Common myeloid progenitor, CD34-positive (primary cell): ENCODE results near the gene EXOC3L1.

Source experiments
- CTCF ChIA-PET: fragments of 350-600 bp; sonication (Branson Sonifier 250); formaldehyde crosslinking; loops from one replicate; lab custom pipeline; 2021; ENCODE audit warnings: antibody characterized with exemption; lab: Charles Lee
- POLR2A ChIA-PET: fragments of 350-600 bp; sonication (Branson Sonifier 250); formaldehyde crosslinking; loops from one replicate; lab custom pipeline; 2021; ENCODE audit warnings: antibody characterized with exemption; lab: Charles Lee
- DNase-seq, 3 donors: peaks; one replicate each; pipeline versions ENCODE4 v3.0.0 to v3.0.0-alpha.2; 2013
- H3K27ac ChIP-seq, 2 experiments: 1 replicate in 1 of 2; 2 replicates in 1 of 2; pipeline ENCODE4 v1.7.0; 2013; ENCODE audit warnings: inconsistent platforms in 2 of 2, low read length in 2 of 2, mild to moderate bottlenecking in 2 of 2, low read depth in 1 of 2, moderate library complexity in 1 of 2; ENCODE audit not compliant: severe bottlenecking in 2 of 2, insufficient read depth in 1 of 2, poor library complexity in 1 of 2
- H3K27me3 ChIP-seq, 5 experiments: replicated peaks in 2 of 5; 1 replicate in 3 of 5; 2 replicates in 2 of 5; pipeline versions ENCODE4 v1.6.1 to v1.7.0; 2013; ENCODE audit warnings: low read length in 4 of 5, mild to moderate bottlenecking in 2 of 5, moderate library complexity in 2 of 5, inconsistent platforms in 1 of 5; ENCODE audit not compliant: insufficient read depth in 5 of 5, control insufficient read depth in 4 of 5
- H3K36me3 ChIP-seq, 4 experiments: 1 replicate in 2 of 4; 2 replicates in 2 of 4; pipeline versions ENCODE4 v1.6.1 to v1.7.0; 2013; ENCODE audit warnings: low read length in 3 of 4, control low read depth in 1 of 4, mild to moderate bottlenecking in 1 of 4; ENCODE audit not compliant: control insufficient read depth in 4 of 4, insufficient read depth in 4 of 4
- H3K4me1 ChIP-seq, 4 experiments: 1 replicate in 3 of 4; 2 replicates in 1 of 4; pipeline versions ENCODE4 v1.6.1 to v1.7.1; 2013; ENCODE audit warnings: low read length in 3 of 4, mild to moderate bottlenecking in 3 of 4, control low read depth in 1 of 4, inconsistent platforms in 1 of 4, moderate library complexity in 1 of 4; ENCODE audit not compliant: control insufficient read depth in 4 of 4, insufficient read depth in 4 of 4; ENCODE audit errors: control extremely low read depth in 1 of 4
- H3K4me3 ChIP-seq, 7 experiments: 1 replicate in 4 of 7; 2 replicates in 3 of 7; pipeline versions ENCODE4 v1.5.1 to v1.7.0; 2013; ENCODE audit warnings: mild to moderate bottlenecking in 7 of 7, low read length in 6 of 7, moderate library complexity in 6 of 7, inconsistent platforms in 2 of 7, low read depth in 2 of 7, control low read depth in 1 of 7; ENCODE audit not compliant: insufficient read depth in 4 of 7, control insufficient read depth in 1 of 7; ENCODE audit errors: extremely low read depth in 1 of 7
- H3K9me3 ChIP-seq, 5 experiments: 1 replicate in 4 of 5; 2 replicates in 1 of 5; pipeline versions ENCODE4 v1.6.1 to v1.7.1; 2013; ENCODE audit warnings: low read length in 4 of 5, mild to moderate bottlenecking in 2 of 5, inconsistent platforms in 1 of 5, low read depth in 1 of 5, moderate library complexity in 1 of 5; ENCODE audit not compliant: control insufficient read depth in 4 of 5, insufficient read depth in 2 of 5; ENCODE audit errors: control extremely low read depth in 1 of 5
- WGBS: methylation state at CpG from one replicate; pipeline ENCODE4 v1.1.5; 2013; ENCODE audit not compliant: insufficient coverage; 5-methylcytosine and 5-hydroxymethylcytosine counted together

Gene EXOC3L1

DNA sequence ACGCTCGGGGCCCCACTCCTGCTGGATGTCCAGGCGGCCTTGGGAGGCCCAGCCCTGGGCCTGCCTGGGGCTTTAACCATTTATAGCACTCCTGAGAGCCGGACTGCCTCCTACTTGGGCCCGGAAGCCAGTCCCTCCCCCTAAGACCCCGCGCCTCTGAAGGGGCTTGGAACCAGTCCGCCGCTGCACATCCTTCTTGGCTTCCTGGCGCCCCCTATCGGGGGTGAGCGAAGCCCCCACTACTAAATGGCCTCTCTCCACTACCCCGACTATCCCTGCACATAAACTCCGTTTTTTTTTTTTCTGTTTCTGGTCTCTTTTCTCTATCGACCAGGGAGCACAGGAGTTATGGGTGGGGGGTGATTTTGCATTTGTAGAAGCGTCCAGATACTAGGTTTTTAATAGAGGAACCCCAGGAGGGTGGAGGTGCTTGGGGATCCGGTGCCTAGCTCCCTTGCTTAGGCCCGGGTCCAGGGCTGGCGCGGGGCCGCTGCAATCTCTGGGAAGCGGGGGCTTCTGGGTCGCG, 20.2 kb downstream of the EXOC3L1 start:
- Histone ChIP-seq H3K9me3 (no peaks in the 10 kb centered on the region), H3K27ac (peak overlapping the region in 1 of 2 experiments; percentile 65), H3K36me3 (no peaks in the 10 kb centered on the region), H3K4me1 (peaks cover 0 to 53% (median 38%) of the 10 kb centered on the region in 4 experiments), H3K4me3 (peak overlapping the region in 6 of 7 experiments; percentile 16 to 70 (median 40)), H3K27me3 (peaks cover 4 to 93% (median 47%) of the 10 kb centered on the region in 5 experiments)
- POLR2A ChIA-PET: interaction anchor here (0.6 kb wide), 1 partner anchor 323 kb away, joined by 4 read pairs; no protein-coding TSS in a partner anchor
- 8% methylated on average over 14 of the region's 24 CpGs for WGBS
- peak in 2 of 3 donors; percentile 63 to 64 for DNase-seq
- CTCF ChIA-PET: interaction anchor here (1.0 to 3.6 kb wide), 12 partner anchors 8 to 222 kb away, joined by 3 to 15 read pairs (median 4); partner anchors contain the start of genes B3GNT9 and FBXL8

DNA sequence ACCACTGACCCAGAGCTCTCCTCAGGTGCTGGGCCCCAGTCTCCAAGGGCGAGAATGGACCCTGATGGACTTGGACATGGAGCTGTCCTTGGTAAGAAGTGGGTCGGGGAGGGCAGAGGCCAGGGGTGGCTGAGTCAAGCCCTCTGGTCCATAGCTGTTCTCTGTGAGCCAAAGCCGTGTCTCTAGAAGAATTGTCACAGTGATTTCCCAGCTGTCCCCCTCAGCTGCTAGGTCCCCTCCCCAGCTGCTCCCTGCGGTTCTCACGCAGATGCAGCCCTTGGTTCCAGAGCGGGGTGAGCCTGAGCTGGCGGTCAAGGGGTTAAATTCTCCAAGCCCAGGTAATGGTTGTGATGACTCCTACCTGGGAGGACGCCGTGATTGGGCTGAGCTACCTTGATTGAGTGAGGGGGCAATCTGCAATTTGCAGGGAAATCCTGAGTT, 20.9 kb downstream of the EXOC3L1 start:
- H3K36me3 ChIP-seq: no peaks in the 10 kb centered on the region
- ChIA-PET POLR2A (interaction anchor here (0.6 kb wide), 1 partner anchor 323 kb away, joined by 4 read pairs; no protein-coding TSS in a partner anchor), CTCF (interaction anchor here (0.8 to 3.6 kb wide), 14 partner anchors 8 to 276 kb away, joined by 3 to 15 read pairs (median 4); partner anchors contain the start of genes B3GNT9 and FBXL8)
- 64% methylated on average over 8 of the region's 9 CpGs for WGBS
- no peaks in the 10 kb centered on the region for H3K9me3 ChIP-seq
- no peak overlapping the region for H3K4me3 ChIP-seq
- peaks cover 4 to 93% (median 47%) of the 10 kb centered on the region in 5 experiments for H3K27me3 ChIP-seq
- H3K27ac ChIP-seq: no peak overlapping the region
- DNase-seq: no peak
- peaks cover 0 to 53% (median 36%) of the 10 kb centered on the region in 4 experiments for H3K4me1 ChIP-seq

DNA sequence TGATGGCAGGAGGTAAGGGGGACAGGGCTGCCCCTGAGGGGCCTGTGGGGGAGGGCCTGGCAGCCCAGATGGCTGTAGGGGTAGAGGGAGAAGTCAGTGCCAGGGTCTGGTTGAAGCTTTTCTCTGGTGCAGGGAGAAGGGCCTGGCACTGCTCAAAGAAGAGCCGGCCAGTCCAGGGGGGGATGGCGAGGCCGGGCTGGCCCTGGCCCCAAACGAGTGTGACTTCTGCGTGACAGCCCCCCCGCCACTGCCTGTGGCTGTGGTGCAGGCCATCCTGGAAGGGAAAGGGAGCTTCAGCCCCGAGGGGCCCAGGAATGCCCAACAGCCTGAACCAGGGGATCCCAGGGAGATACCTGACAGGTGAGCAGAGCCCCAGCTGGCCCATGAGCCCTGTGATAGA, 22.3 kb downstream of the EXOC3L1 start:
- no peak for DNase-seq
- H3K4me1 ChIP-seq: peaks cover 0 to 61% (median 45%) of the 10 kb centered on the region in 4 experiments
- H3K4me3 ChIP-seq: no peak overlapping the region

DNA sequence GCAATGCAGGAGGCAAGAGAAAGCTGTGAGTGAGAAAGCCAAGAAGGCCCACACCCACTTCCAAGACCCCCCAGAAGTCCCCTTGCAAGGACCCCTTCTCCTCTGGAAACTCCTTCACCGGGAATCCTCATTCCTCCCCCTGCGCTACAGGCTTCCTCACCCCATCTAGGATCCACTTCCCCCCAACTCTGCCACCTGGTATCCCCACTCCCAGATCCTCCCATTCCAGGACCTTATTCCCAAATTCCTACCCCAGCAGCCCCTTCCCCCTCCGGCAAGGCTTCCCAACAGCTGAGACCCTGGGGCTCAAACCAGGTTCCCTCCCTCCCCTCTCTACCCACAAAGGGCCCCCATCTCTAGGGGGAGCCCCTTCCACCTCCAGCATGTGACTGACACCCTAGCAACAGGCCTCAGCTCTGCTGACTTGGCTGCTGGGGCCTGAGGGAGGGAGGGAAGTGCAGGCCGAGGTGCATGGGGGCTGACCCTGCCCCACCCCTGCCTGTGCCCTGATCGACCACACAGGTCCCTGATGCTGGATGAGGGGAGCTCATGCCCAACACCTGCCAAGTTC, 23.3 kb downstream of the EXOC3L1 start:
- WGBS: 81% methylated on average over 3 of the region's 5 CpGs
- no peak for DNase-seq
- H3K4me1 ChIP-seq: peaks cover 0 to 66% (median 47%) of the 10 kb centered on the region in 4 experiments
- H3K4me3 ChIP-seq: no peak overlapping the region
- ChIA-PET POLR2A (no interaction called here), CTCF (interaction anchor here (1.2 to 3.6 kb wide), 3 partner anchors 10 to 140 kb away, joined by 3 to 13 read pairs (median 4); no protein-coding TSS in a partner anchor)
- no peak overlapping the region for H3K27ac ChIP-seq
- no peaks in the 10 kb centered on the region for H3K36me3 ChIP-seq
- H3K27me3 ChIP-seq: peaks cover 9 to 98% (median 38%) of the 10 kb centered on the region in 5 experiments
- H3K9me3 ChIP-seq: no peaks in the 10 kb centered on the region

More for the DNA sequence above, 22.3 kb downstream of the EXOC3L1 start:
- POLR2A ChIA-PET: no interaction called here
- no peaks in the 10 kb centered on the region for H3K36me3 ChIP-seq
- CTCF ChIA-PET: interaction anchor here (1.0 to 3.6 kb wide), 6 partner anchors 9 to 213 kb away, joined by 3 to 13 read pairs (median 4); no protein-coding TSS in a partner anchor
- peaks cover 5 to 95% (median 41%) of the 10 kb centered on the region in 5 experiments for H3K27me3 ChIP-seq
- no peaks in the 10 kb centered on the region for H3K9me3 ChIP-seq
- 98% methylated on average over 7 of the region's 7 CpGs for WGBS
- H3K27ac ChIP-seq: no peak overlapping the region

DNA sequence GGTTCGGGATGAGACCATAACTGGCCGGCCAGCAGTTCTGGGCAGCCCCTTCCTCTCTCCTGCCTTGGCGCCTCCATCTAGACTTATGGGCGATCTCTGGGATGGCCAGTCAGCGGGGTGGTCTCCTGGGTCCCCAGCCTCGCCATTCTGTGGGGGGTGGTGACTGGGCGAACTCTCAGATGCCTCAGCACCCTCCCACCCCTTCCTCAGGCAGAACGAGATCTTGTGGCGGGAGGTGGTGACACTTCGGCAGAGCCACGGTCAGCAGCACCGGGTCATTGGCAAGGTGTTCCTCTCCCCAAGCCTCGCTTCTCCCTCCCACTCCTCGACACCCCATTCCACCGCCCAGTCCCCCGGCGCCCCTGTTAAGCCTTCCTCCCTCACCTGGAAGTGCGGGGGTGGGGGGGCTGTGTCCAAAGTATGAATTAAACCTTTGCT, 23.8 kb downstream of the EXOC3L1 start:
- ChIA-PET POLR2A (no interaction called here), CTCF (interaction anchor here (1.2 to 3.6 kb wide), 3 partner anchors 10 to 140 kb away, joined by 3 to 13 read pairs (median 4); no protein-coding TSS in a partner anchor)
- Histone ChIP-seq H3K4me3 (no peak overlapping the region), H3K4me1 (peaks cover 0 to 70% (median 52%) of the 10 kb centered on the region in 4 experiments), H3K27me3 (peaks cover 8 to 98% (median 34%) of the 10 kb centered on the region in 5 experiments), H3K27ac (no peak overlapping the region), H3K36me3 (no peaks in the 10 kb centered on the region), H3K9me3 (no peaks in the 10 kb centered on the region)
- DNase-seq: no peak
- 44% methylated on average over 6 of the region's 18 CpGs for WGBS

DNA sequence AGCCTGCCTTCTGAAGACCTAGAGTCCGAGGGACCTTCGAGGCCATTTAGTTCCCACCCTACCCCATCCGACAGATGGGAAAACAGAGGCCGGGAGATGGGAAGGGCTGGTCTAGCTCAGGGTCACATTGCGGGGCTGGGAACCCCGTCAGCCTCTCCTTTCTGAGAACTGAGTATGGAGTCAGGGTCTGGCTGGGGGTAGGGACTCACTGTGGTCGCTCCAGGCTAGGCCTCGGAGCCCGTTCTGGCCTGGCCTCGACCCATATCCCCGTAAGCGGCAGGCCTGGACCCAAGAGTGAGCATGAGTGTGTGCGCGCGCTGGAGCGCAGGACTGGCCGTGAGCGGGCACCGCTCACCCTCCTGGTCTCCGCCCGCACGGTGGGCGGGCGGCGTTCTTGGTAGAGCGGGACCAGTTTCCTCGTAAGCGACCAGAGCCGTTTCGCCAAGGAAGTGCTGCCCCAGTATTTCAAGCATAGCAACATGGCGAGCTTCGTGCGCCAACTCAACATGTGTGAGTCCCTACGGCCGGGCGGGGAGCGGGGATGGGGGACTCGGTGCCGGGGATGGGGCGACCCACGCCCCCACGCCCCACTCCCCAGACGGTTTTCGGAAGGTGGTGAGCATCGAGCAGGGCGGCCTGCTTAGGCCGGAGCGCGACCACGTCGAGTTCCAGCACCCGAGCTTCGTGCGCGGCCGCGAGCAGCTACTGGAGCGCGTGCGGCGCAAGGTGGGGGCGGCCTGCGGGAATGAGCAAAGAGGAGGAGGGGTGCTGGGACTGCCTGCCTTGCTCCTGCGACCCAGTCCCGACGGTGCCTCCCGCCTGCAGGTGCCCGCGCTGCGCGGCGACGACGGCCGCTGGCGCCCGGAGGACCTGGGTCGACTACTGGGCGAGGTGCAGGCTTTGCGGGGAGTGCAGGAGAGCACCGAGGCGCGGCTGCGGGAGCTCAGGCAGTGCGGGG, 24.5 kb downstream of the EXOC3L1 start:
- ChIA-PET CTCF (interaction anchor here (1.0 to 3.6 kb wide), 3 partner anchors 10 to 17 kb away, joined by 5 to 13 read pairs (median 5); no protein-coding TSS in a partner anchor), POLR2A (no interaction called here)
- H3K27me3 ChIP-seq: peaks cover 6 to 93% (median 33%) of the 10 kb centered on the region in 5 experiments
- peaks cover 0 to 69% (median 52%) of the 10 kb centered on the region in 4 experiments for H3K4me1 ChIP-seq
- H3K27ac ChIP-seq: no peak overlapping the region
- H3K36me3 ChIP-seq: no peaks in the 10 kb centered on the region
- DNase-seq: peak in 1 of 3 donors; percentile 42
- 7% methylated on average over 55 of the region's 85 CpGs for WGBS
- H3K9me3 ChIP-seq: no peaks in the 10 kb centered on the region
- peak overlapping the region in 3 of 7 experiments; percentile 19 to 44 (median 38) for H3K4me3 ChIP-seq
